ENCODE data around the gene PTGIS.

The PTGIS gene

DNA sequence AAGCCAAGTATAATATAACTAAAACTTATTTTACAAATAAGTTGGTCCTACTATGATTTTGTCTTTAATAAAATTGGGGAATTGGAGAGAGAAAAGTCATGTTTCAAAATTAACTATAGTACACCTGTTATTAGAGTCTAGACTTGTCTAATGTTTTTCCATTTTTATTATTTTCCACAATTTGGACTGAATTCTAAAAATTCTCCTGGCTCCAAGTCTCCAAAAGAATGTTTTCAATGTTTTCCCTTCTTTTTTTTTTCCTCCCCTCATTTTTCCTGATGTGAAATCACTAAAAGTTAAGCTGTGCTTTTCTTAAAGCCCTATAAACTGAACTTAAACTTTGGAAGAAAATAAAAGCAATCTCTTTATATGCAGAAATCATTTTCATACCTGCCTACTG, 11.3 kb downstream of the PTGIS start:
- TF ChIP-seq GABPA (IDR thresholded peaks at IDR 0.05; ENCODE audit: low read depth) (no peak), SPI1 (IDR thresholded peaks at IDR 0.05; ENCODE audit: borderline replicate concordance, low read depth) (no peak), POLR2AphosphoS5 (IDR thresholded peaks at IDR 0.05; ENCODE audit: low read depth) (no peak)
- TF ChIP-seq, protein P1, sequence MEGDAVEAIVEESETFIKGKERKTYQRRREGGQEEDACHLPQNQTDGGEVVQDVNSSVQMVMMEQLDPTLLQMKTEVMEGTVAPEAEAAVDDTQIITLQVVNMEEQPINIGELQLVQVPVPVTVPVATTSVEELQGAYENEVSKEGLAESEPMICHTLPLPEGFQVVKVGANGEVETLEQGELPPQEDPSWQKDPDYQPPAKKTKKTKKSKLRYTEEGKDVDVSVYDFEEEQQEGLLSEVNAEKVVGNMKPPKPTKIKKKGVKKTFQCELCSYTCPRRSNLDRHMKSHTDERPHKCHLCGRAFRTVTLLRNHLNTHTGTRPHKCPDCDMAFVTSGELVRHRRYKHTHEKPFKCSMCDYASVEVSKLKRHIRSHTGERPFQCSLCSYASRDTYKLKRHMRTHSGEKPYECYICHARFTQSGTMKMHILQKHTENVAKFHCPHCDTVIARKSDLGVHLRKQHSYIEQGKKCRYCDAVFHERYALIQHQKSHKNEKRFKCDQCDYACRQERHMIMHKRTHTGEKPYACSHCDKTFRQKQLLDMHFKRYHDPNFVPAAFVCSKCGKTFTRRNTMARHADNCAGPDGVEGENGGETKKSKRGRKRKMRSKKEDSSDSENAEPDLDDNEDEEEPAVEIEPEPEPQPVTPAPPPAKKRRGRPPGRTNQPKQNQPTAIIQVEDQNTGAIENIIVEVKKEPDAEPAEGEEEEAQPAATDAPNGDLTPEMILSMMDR (IDR thresholded peaks at IDR 0.05; ENCODE audit: insufficient read depth, low read length) = no peak
- TF ChIP-seq, protein P2, sequence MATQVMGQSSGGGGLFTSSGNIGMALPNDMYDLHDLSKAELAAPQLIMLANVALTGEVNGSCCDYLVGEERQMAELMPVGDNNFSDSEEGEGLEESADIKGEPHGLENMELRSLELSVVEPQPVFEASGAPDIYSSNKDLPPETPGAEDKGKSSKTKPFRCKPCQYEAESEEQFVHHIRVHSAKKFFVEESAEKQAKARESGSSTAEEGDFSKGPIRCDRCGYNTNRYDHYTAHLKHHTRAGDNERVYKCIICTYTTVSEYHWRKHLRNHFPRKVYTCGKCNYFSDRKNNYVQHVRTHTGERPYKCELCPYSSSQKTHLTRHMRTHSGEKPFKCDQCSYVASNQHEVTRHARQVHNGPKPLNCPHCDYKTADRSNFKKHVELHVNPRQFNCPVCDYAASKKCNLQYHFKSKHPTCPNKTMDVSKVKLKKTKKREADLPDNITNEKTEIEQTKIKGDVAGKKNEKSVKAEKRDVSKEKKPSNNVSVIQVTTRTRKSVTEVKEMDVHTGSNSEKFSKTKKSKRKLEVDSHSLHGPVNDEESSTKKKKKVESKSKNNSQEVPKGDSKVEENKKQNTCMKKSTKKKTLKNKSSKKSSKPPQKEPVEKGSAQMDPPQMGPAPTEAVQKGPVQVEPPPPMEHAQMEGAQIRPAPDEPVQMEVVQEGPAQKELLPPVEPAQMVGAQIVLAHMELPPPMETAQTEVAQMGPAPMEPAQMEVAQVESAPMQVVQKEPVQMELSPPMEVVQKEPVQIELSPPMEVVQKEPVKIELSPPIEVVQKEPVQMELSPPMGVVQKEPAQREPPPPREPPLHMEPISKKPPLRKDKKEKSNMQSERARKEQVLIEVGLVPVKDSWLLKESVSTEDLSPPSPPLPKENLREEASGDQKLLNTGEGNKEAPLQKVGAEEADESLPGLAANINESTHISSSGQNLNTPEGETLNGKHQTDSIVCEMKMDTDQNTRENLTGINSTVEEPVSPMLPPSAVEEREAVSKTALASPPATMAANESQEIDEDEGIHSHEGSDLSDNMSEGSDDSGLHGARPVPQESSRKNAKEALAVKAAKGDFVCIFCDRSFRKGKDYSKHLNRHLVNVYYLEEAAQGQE (IDR thresholded peaks at IDR 0.05; ENCODE audit: insufficient replicate concordance, low read depth) = no peak
- no peak for DNase-seq (ENCODE audit: low read depth in 1 of 2, low spot score in 1 of 2)
- H3K4me3 ChIP-seq (replicated peaks; ENCODE audit: insufficient read depth, low read length) = no peak overlapping the region
- H3K27me3 ChIP-seq (ENCODE audit: insufficient read depth, poor library complexity, severe bottlenecking) = peaks cover 17% of the 10 kb centered on the region
- H3K27ac ChIP-seq (replicated peaks) = no peak overlapping the region

DNA sequence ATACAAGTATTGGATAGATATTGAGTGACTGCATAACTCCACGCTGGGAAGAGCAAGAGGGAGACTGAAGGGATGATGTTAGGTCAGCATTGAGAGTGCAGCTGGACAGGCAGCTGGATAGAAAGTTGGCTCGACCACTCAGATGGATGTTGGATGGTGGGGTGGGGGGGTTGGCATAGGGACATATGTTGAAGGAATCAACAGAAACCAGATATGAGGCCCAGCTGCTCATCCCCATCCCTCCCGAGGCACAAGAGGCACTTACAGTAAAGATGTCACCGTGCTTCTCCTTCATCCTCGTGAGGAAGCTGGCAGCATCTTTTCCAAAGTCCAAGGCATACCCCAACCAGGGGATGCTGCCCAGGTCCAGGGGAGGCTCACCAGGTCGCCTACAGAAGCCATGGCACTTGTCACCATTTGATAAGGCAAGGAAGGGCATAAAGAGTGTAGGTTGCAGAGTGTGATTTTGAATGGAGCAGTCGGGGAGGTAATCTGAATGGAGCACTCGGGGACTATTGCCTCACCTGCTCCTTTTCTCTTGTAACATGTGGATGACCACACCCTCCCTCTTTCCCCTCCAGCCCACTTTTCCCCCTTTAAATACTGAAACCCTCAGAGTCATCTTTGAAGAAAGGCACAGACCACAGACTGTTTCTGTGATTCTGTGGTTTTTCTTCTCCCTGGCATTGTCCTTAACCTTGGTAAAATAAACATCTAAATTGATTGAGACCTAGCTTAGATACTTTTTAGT, 18.0 kb downstream of the PTGIS start:
- DNase-seq (ENCODE audit: low read depth in 1 of 2, low spot score in 1 of 2) = no peak
- peaks cover 6% of the 10 kb centered on the region for H3K27me3 ChIP-seq (ENCODE audit: insufficient read depth, poor library complexity, severe bottlenecking)
- H3K4me3 ChIP-seq (replicated peaks; ENCODE audit: insufficient read depth, low read length) = no peak overlapping the region
- TF ChIP-seq GABPA (IDR thresholded peaks at IDR 0.05; ENCODE audit: low read depth) = no peak
- TF ChIP-seq SPI1 (IDR thresholded peaks at IDR 0.05; ENCODE audit: borderline replicate concordance, low read depth) = no peak
- TF ChIP-seq, protein P2 (IDR thresholded peaks at IDR 0.05; ENCODE audit: insufficient replicate concordance, low read depth) = no peak
- TF ChIP-seq, protein P1 (IDR thresholded peaks at IDR 0.05; ENCODE audit: insufficient read depth, low read length) = no peak
- TF ChIP-seq POLR2AphosphoS5 (IDR thresholded peaks at IDR 0.05; ENCODE audit: low read depth) = no peak
- no peak overlapping the region for H3K27ac ChIP-seq (replicated peaks)

DNA sequence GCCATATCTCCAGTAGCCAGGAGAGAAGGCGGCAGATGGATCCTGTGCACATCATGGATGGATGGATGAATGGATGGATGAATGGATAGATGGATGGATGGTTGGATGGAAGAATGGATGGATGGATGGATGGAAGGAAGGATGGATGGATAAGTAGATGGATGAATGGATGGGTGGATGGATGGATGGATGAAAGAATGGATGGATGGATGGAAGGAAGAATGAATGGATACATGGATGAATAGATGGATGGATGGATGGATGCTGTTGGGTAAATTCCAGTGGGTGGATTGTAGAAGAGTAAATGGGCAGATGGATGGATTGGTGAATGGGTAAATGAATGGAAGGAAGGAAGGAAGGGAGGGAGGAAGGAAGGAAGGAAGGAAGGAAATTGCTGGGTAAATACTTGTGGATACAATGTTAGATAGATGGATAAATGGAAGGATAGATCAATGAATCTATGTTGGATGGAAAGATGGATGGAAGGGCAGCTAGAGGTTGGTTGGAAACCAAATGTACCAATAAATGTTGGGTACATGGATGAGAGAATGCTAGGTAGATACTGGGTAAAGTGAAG, 19.5 kb downstream of the PTGIS start:
- no peak for DNase-seq (ENCODE audit: low read depth in 1 of 2, low spot score in 1 of 2)
- Histone ChIP-seq H3K4me3 (replicated peaks; ENCODE audit: insufficient read depth, low read length) (no peak overlapping the region), H3K27me3 (ENCODE audit: insufficient read depth, poor library complexity, severe bottlenecking) (peaks cover 6% of the 10 kb centered on the region), H3K27ac (replicated peaks) (no peak overlapping the region)
- TF ChIP-seq GABPA (IDR thresholded peaks at IDR 0.05; ENCODE audit: low read depth) = no peak
- TF ChIP-seq, protein P2 (IDR thresholded peaks at IDR 0.05; ENCODE audit: insufficient replicate concordance, low read depth) = no peak
- no peak for TF ChIP-seq SPI1 (IDR thresholded peaks at IDR 0.05; ENCODE audit: borderline replicate concordance, low read depth)
- TF ChIP-seq, protein P1 (IDR thresholded peaks at IDR 0.05; ENCODE audit: insufficient read depth, low read length) = no peak
- TF ChIP-seq POLR2AphosphoS5 (IDR thresholded peaks at IDR 0.05; ENCODE audit: low read depth) = no peak
